GM18951 (cell line): ENCODE results near the gene PPIB.
"Not testable (repeated sequence)": the region's sequence is repeated elsewhere in the genome, so short reads cannot be mapped to it uniquely, and the experiment has no call there.

Experiments
- POLR2A ChIP-seq: IDR thresholded peaks from 4 replicates; pipeline ENCODE4 v1.6.1; 2011; ENCODE audit warnings: mild to moderate bottlenecking; ENCODE audit not compliant: insufficient read length, insufficient read depth; ENCODE audit errors: extremely low read depth
- in situ Hi-C: fragments of 300-500 bp; cut with MboI; formaldehyde crosslinking; loops from one replicate; pipeline ENCODE4 v1.12.0; 2022; ENCODE audit warnings: low sequenced_read_pairs, mixed read lengths, inconsistent platforms; ENCODE audit not compliant: unreplicated experiment

Gene PPIB

DNA sequence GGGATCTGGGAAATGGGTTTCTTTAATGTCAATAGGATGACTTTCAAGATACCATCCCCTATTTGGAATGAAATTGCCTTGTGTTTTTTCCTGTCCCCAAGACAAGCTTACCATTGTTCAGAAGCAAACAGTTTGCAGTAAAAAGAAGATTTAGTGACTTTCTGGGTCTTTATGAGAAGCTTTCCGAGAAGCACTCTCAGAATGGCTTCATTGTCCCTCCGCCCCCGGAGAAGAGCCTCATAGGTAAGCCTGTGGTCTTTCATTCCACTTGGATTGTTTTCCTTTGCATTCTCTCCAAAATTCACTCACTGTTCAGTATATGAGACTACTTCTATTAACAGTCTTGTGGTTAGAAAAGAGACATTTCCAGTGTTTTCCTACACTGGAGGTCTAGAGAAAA lies 36.8 kb downstream of the PPIB start:
- in situ Hi-C loops, result no loop called here
- no peak for TF ChIP-seq POLR2A

DNA sequence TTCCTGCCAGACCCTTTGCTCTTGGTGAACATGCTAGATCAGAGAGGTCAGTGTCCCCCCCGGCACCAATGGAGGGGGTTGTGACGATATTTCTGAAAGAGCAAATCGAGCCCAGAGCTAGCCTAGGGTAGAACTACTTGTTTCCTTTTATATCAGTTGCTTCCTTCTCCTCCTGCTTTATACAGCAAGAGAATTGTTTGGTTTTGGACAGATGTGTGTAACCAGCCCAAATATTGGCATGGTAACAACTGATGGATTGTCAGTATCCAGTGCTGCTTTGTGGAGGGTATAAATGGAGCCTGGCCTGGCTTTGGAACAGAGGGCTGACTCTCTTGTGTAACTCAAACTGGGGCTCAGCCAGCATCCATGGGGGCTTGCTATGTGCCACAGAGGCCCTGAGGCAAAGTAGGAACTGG lies 39.9 kb downstream of the PPIB start:
- in situ Hi-C loops, result no loop called here
- TF ChIP-seq POLR2A, result no peak

DNA sequence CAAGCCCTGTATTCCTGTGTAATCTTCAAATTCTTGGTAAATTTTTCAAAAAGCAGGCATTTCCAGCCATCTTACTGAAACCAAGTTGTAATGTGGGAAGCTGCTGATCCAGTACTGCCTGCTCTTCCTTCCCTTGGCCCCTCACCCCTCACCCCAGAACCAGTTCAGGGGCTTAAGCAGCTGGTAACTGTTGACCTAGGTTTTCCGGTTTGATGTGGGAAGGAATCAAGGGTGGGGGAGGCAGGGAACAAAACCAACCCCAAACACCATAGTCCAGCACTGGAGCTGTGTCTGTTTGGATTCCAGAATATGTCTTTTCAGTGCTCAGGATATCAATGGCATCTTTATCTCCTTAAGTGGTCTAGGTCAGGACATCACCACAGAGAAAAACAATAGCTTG lies 40.4 kb downstream of the PPIB start:
- TF ChIP-seq POLR2A, result no peak
- in situ Hi-C loops, result no loop called here

DNA sequence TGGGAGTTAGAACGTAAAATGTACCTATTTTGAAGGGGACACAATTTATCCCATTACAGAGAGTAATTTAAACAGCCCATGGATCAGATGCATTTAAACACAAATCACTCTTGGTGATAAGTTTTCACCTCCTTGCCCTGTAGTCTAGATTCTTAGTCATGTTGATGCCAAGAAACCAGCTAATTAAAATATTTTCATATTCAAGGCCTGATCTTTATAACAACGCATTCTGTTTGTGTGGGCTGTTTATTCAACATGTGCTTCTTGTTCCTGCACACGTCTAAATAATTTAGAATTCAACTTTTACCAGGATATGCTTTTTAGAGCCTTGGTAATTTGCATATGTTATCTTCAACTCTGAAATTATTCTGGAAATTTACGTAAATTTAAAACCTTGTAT lies 41.2 kb downstream of the PPIB start:
- TF ChIP-seq POLR2A, result no peak
- in situ Hi-C loops, result no loop called here

DNA sequence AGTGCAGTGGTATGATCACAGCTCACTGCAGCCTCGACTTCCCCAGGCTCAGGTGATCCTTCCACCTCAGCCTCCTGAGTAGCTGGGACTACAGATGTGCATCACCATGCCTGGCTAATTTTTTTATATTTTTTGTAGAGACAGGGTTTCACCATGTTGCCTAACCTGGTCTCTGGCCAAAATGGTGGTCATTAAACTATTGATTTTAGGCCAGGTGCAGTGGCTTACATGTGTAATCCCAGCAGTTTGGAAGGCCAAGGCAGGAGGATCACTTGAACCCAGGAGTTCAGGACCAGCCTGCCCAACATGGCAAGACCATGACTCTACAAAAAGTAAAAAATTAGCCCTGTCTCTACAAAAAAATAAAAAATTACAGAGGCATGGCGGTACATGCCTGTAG lies 42.5 kb downstream of the PPIB start:
- in situ Hi-C loops, result not testable (repeated sequence)

DNA sequence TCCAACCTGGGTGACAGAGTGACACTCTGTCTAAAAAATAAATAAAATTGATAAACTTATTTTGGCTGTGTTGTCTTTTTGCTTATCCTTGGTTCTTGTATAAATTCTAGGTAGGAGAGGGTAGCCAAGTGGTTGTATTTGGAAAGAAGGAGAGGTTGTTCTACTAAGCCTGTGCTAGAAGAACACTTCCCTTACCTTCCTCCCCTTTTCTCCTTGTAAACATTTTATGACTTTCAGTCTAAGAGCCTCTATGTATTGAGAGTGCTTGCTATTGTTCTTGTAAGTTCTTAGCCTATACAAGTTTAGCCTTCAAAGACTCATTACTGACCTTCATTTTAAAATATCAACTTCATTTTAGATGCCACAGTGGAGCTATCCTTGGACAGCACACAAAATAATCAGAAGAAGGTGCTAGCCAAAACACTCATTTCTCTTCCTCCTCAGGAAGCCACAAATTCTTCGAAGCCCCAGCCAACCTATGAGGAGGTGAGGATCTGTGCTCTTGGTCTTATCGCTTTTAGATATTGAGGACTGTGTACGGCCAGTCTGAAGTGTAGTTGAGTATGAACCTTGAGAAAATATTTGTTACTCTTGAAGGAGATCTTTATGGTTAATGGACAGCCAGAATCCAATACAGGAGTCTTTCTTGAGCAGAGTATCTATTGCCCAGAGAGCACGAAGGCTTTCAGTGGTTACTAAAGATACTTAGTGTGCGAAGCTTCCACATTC lies 44.9 kb downstream of the PPIB start:
- in situ Hi-C loops, result no loop called here
- TF ChIP-seq POLR2A, result no peak

DNA sequence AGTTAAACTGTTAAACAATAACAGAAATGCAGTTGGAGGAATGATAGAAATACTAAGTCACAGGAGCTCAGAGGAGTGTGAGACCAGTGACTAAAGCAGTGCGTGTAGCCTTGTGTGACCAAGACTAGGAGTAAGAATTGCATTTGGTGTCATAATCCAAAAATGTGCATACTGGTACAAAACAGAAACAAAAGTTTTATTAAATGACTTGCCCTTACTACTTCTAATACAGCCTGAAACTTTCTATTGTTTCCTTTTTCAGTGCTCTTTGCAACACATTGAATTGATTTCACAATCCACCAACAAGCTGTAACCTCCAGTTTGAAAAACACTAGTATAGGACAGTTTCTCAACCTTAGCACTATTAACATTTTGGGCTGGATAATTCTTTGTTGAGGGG lies 49.9 kb downstream of the PPIB start:
- in situ Hi-C loops, result no loop called here
- TF ChIP-seq POLR2A, result no peak

DNA sequence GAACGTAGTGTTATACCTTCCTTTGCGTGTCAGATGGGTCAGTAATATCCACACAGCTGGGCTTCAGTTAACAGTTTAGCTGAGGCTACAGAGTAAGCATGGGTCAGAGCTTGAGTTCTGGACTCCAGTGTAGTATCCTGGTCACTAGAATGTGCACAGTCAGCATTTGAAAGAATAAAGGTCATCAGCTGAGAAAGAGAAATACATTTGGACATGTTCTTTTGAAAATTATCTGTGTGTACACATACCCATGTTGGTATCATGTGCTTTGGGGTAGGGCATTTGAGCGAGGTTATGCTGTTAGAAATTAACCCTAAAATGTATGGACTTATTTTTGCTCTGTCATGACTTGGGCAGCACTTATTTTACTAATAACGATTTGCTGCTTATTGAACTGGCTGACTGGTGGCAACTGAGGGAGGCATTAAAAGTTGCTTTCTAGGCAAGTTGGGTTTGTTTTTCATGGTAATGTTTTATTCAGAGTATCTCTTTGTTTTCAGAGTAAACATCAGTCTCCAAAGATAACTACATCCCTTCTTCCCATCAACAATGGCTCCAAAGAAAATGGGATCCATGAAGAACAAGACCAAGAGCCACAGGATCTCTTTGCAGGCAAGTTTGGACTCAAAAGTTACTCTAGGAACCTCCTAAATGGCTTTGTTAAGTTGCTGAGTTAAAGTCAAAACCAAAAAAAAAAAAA lies 50.6 kb downstream of the PPIB start:
- in situ Hi-C loops, result no loop called here
- no peak for TF ChIP-seq POLR2A

DNA sequence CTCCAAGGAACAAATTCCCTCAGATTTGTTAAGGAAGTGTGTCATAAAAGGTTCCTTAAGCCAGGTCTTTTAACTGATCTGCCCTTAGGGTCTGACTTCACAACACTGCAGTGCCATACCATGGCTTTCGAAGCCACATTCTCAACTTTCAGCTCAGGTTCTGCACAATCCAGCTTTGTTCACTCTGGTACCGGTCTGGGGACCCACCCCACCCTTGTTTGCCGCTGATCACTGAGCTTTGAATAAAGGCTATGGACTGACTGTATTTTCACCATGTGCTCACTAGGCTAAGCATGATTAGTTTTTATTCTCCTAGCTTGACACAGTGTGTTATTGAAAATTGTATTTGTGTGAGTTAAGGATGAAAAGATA lies 51.2 kb downstream of the PPIB start:
- in situ Hi-C loops, result no loop called here
- no peak for TF ChIP-seq POLR2A

DNA sequence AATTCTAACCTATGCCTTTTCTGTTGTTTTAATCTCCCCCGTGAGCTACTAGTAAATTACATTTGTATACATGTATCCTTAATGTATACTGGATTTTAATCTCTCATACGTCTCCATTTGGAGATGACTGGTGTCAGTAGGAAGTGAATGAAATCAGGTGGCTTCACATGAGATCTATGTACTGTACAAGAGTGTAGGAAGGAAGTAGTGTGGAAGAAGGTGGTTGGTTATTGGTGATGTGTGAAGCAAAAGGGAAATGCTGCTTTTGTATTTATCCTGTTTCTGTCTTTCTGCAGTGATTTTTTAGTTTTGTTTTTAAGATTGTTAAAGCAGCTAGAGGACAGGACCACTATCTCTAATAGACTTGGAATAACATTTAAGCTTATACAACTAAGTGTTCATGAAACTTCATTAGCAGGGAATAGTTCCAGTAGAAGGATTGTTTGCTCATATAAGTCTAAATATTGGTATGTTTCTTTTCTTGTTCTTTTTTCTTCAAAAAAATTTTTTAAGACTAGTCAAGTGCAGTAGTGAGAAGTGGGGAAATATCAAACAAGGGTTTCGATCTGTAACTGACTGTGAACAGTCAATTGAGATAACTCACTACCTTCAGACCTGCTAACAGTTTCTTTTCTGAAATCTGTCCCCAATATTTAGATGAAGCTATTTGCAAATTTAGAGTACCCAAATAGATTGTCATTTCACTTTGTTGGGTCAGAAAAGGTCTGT lies 51.7 kb downstream of the PPIB start:
- TF ChIP-seq POLR2A, result no peak
- in situ Hi-C loops, result no loop called here

DNA sequence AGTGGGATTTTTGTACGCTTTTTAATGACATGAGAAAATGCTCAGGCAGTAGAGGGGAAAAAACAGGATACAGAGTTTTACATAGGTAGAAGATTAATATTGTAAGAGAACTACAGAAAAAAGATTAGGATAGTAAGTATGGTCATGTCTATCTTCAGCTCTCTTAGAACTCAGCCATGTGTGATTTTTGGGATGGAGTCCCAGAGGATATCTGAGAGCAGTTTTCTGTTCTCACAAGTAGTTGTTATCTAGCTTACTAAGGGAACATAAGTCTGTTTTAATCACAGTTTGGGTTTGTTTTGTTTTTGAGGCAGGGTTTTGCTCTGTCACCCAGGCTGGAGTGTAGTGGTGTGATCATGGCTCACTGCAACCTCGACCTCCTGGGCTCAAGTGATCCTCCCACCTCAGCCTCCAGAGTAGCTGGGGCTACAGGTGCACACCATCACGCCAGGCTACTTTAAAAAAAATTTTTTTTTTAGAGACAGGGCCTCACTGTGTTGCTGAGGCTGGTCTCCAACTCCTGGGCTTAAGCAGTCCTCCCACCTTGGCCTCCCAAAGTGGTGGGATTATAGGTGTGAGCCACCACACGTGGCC lies 52.6 kb downstream of the PPIB start:
- in situ Hi-C loops, result not testable (repeated sequence)

DNA sequence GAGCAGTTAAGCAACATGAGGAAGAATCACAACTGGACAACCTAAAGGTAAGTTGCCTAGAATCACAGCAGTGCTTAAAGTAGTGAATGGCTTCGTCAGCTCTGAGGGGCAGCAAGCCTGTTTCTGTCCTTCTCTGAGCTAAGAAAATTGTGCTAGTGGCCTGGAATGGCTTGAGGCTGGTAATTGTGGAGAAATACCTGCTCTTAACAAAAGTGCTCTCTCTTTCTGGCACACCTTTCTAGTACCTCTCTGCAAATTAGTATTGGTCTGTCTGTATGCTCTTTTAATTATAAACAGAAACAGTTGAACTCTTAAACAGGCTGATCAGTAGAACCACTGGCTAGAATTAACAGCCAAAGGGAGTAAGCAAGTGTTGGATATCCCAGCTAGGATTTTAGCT lies 55.5 kb downstream of the PPIB start:
- in situ Hi-C loops, result no loop called here
- TF ChIP-seq POLR2A, result no peak
